Endothelial cell of umbilical vein (primary cell): ENCODE measurements around the gene PLA2G4B. TPM values are rescaled to one million over a fixed set of nuclear protein-coding genes. Genes with fewer than 3 reads are reported as not detected.

Experiments used
- BruUV-seq: library from RNA; stranded (reverse); fragments of 400-500 nt; replicated peaks from 2 replicates; lab custom pipeline; 2021; lab: Mats Ljungman, UMichigan
- CTCF ChIA-PET: fragments of 300-600, 350-600 bp; sonication (Branson Sonifier 250); formaldehyde crosslinking; loops from one replicate; lab custom pipeline; 2021; ENCODE audit warnings: antibody characterized with exemption, inconsistent platforms; lab: Charles Lee
- POLR2A ChIA-PET: fragments of 300-600, 350-600 bp; sonication (Branson Sonifier 250); formaldehyde crosslinking; loops from one replicate; lab custom pipeline; 2021; ENCODE audit warnings: antibody characterized with exemption, inconsistent platforms; lab: Charles Lee
- DNase-seq: peaks from one replicate; pipeline ENCODE4 v3.0.0-alpha.2; 2011; ENCODE audit warnings: low read depth, low spot score
- FAIRE-seq: peaks from 2 replicates; lab custom pipeline; 2011; peaks lifted over from hg19 to GRCh38; lab: Jason Lieb, UNC
- H2AFZ ChIP-seq: 2 replicates; pipeline ENCODE4 v1.6.0; 2012; ENCODE audit warnings: low read depth, low read length, control low read depth, inconsistent platforms
- H3K27ac ChIP-seq: 2 replicates; pipeline ENCODE4 v1.5.1; 2011; ENCODE audit warnings: low read depth, mild to moderate bottlenecking, control low read depth, low read length, moderate library complexity; ENCODE audit not compliant: insufficient read depth
- H3K27me3 ChIP-seq, 2 experiments: 2 replicates each; pipeline versions ENCODE4 v1.6.0 to v1.6.1; 2011; ENCODE audit warnings: low read length in 2 of 2, mixed read lengths in 1 of 2; ENCODE audit not compliant: control insufficient read depth in 2 of 2, insufficient read depth in 2 of 2
- H3K36me3 ChIP-seq, 2 experiments: 2 replicates in 1 of 2; 3 replicates in 1 of 2; pipeline ENCODE4 v1.5.1; 2011; ENCODE audit warnings: low read length in 2 of 2, mild to moderate bottlenecking in 1 of 2, moderate library complexity in 1 of 2; ENCODE audit not compliant: control insufficient read depth in 2 of 2, insufficient read depth in 2 of 2; ENCODE audit errors: extremely low read depth in 1 of 2
- H3K4me1 ChIP-seq: 3 replicates; pipeline ENCODE4 v1.5.1; 2011; ENCODE audit warnings: mild to moderate bottlenecking, low read length; ENCODE audit not compliant: control insufficient read depth, insufficient read depth; ENCODE audit errors: extremely low read depth
- H3K4me2 ChIP-seq: 2 replicates; pipeline ENCODE4 v1.6.1; 2011; ENCODE audit warnings: low read length, control low read depth, mixed read lengths; ENCODE audit not compliant: insufficient read depth
- H3K4me3 ChIP-seq, 3 experiments: fragments of 200-600 bp in 1 of 3; sonication (generic), shearing (Covaris generic) in 1 of 3; replicated peaks in 1 of 3; 2 replicates each; pipeline ENCODE4 v1.5.1; 2011 to 2016; ENCODE audit warnings: control low read depth in 3 of 3, low read length in 3 of 3, mild to moderate bottlenecking in 2 of 3, inconsistent platforms in 1 of 3, low read depth in 1 of 3, moderate library complexity in 1 of 3; ENCODE audit not compliant: insufficient read depth in 1 of 3
- H3K79me2 ChIP-seq: 2 replicates; pipeline ENCODE4 v1.6.0; 2012; ENCODE audit warnings: low read length, inconsistent platforms; ENCODE audit not compliant: control insufficient read depth, insufficient read depth
- H3K9ac ChIP-seq: replicated peaks from 2 replicates; pipeline ENCODE3; 2011; ENCODE audit warnings: low read length, control low read depth; ENCODE audit not compliant: insufficient read depth; ENCODE audit errors: extremely low read depth
- H3K9me1 ChIP-seq: replicated peaks from 3 replicates; pipeline ENCODE4 v1.6.0; 2011; ENCODE audit warnings: mild to moderate bottlenecking, low read length; ENCODE audit not compliant: control insufficient read depth, insufficient read depth; ENCODE audit errors: extremely low read depth
- H3K9me3 ChIP-seq: replicated peaks from 2 replicates; pipeline ENCODE4 v1.5.1; 2012; ENCODE audit warnings: low read length, inconsistent platforms; ENCODE audit not compliant: control insufficient read depth, insufficient read depth
- H4K20me1 ChIP-seq: replicated peaks from 2 replicates; pipeline ENCODE3; 2011; ENCODE audit warnings: mild to moderate bottlenecking, low read length; ENCODE audit not compliant: control insufficient read depth, insufficient read depth; ENCODE audit errors: extremely low read depth
- EZH2 ChIP-seq: IDR thresholded peaks from 2 replicates; pipeline ENCODE4 v1.6.1; 2012; ENCODE audit warnings: borderline replicate concordance, low read depth, mild to moderate bottlenecking, moderate library complexity, low read length, inconsistent platforms; ENCODE audit not compliant: severe bottlenecking
- FOS ChIP-seq: IDR thresholded peaks from 2 replicates; pipeline ENCODE4 v1.6.1; 2011; ENCODE audit warnings: mild to moderate bottlenecking, low read length, moderate library complexity, borderline replicate concordance; ENCODE audit not compliant: insufficient read depth
- GATA2 ChIP-seq: IDR thresholded peaks from 2 replicates; pipeline ENCODE4 v1.7.0; 2011; ENCODE audit warnings: low read depth, mild to moderate bottlenecking, moderate library complexity, mixed read lengths, low read length; ENCODE audit not compliant: insufficient read length, insufficient read depth
- JUN ChIP-seq: IDR thresholded peaks from 2 replicates; pipeline ENCODE4 v1.6.1; 2011; ENCODE audit warnings: borderline replicate concordance, low read depth; ENCODE audit not compliant: insufficient read length, insufficient read depth
- MAX ChIP-seq: IDR thresholded peaks from 2 replicates; pipeline ENCODE4 v1.6.1; 2011; ENCODE audit not compliant: insufficient read depth, insufficient read length
- MYC ChIP-seq: IDR thresholded peaks from one replicate; pipeline ENCODE4 v1.6.1; 2011; ENCODE audit warnings: mild to moderate bottlenecking, low read depth, low read length
- POLR2A ChIP-seq: IDR thresholded peaks from 2 replicates; pipeline ENCODE4 v1.6.1; 2012; ENCODE audit warnings: low read depth, mild to moderate bottlenecking, control low read depth, low read length
- POLR2AphosphoS5 ChIP-seq: IDR thresholded peaks from 2 replicates; pipeline ENCODE4 v1.6.1; 2012; ENCODE audit warnings: low read depth, mild to moderate bottlenecking, control low read depth, low read length, moderate library complexity; ENCODE audit not compliant: insufficient read depth
- dilution Hi-C: fragments of 300-500 bp; cut with MboI; formaldehyde crosslinking; loops from one replicate; pipeline ENCODE4 v1.15.0; 2019; ENCODE audit warnings: low sequenced_read_pairs; ENCODE audit not compliant: extremely low pct_ligation_motif_present
- intact Hi-C: fragments of 100-400 bp; cut with micrococcal nuclease; formaldehyde crosslinking; loops from one replicate; pipeline ENCODE4 v1.10.0; 2022
- polyA plus RNA-seq, 4 experiments: library from polyadenylated mRNA; depleted of rRNA in 3 of 4; stranded (reverse) in 3 of 4; unstranded in 1 of 4; fragments of >200 nt; gene quantifications; 2 replicates each; pipeline versions ENCODE4 v1.2.1 to v1.2.3, GENCODE V29; 2011 to 2012; ENCODE audit warnings: missing spikeins in 1 of 4
- total RNA-seq: library from RNA; stranded (reverse); gene quantifications from 2 replicates; pipeline ENCODE4 v1.2.3, GENCODE V29; 2021
- TF ChIP-seq, protein P1 (sequence below), 2 donors: IDR thresholded peaks; 1 replicate in 1 of 2; 2 replicates in 1 of 2; pipeline ENCODE4 v1.5.1; 2011; ENCODE audit warnings: low read length in 2 of 2, mild to moderate bottlenecking in 2 of 2, moderate library complexity in 2 of 2, control low read depth in 1 of 2, inconsistent platforms in 1 of 2, low read depth in 1 of 2; ENCODE audit not compliant: insufficient read depth in 1 of 2; ENCODE audit errors: extremely low read depth in 1 of 2

The PLA2G4B gene
- total and polyA plus RNA-seq, 2 donors (not counting 3 experiments of a cell fraction or from before 2014, with no cell fraction given) = 4.0 to 7.9 TPM

GRCh38 chr15:41866872-41867579 lies 28.4 kb downstream of the PLA2G4B start:
- Histone ChIP-seq H3K9me3 (no peaks in the 10 kb centered on the region), H3K4me2 (no peak overlapping the region), H3K27me3 (no peaks in the 10 kb centered on the region), H3K9me1 (no peaks in the 10 kb centered on the region), H4K20me1 (no peaks in the 10 kb centered on the region), H3K4me1 (no peaks in the 10 kb centered on the region), H3K27ac (no peak overlapping the region), H3K36me3 (peaks cover 5 to 41% of the 10 kb centered on the region in 2 experiments), H3K4me3 (no peak overlapping the region), H3K9ac (no peak overlapping the region), H2AFZ (no peak overlapping the region), H3K79me2 (no peaks in the 10 kb centered on the region)
- BruUV-seq = no TSS peak
- POLR2A ChIA-PET = no interaction called here
- FAIRE-seq (no peak), DNase-seq (no peak)
- intact Hi-C loops = no loop called here
- no peak for TF ChIP-seq EZH2
- TF ChIP-seq, protein P1, sequence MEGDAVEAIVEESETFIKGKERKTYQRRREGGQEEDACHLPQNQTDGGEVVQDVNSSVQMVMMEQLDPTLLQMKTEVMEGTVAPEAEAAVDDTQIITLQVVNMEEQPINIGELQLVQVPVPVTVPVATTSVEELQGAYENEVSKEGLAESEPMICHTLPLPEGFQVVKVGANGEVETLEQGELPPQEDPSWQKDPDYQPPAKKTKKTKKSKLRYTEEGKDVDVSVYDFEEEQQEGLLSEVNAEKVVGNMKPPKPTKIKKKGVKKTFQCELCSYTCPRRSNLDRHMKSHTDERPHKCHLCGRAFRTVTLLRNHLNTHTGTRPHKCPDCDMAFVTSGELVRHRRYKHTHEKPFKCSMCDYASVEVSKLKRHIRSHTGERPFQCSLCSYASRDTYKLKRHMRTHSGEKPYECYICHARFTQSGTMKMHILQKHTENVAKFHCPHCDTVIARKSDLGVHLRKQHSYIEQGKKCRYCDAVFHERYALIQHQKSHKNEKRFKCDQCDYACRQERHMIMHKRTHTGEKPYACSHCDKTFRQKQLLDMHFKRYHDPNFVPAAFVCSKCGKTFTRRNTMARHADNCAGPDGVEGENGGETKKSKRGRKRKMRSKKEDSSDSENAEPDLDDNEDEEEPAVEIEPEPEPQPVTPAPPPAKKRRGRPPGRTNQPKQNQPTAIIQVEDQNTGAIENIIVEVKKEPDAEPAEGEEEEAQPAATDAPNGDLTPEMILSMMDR (IDR thresholded peaks at IDR 0.05; ENCODE audit: extremely low read depth in 1 of 2, insufficient read depth in 1 of 2, low read depth in 1 of 2, low read length in 2 of 2) = no peak
- CTCF ChIA-PET = no interaction called here
- dilution Hi-C loops = no loop called here

DNA sequence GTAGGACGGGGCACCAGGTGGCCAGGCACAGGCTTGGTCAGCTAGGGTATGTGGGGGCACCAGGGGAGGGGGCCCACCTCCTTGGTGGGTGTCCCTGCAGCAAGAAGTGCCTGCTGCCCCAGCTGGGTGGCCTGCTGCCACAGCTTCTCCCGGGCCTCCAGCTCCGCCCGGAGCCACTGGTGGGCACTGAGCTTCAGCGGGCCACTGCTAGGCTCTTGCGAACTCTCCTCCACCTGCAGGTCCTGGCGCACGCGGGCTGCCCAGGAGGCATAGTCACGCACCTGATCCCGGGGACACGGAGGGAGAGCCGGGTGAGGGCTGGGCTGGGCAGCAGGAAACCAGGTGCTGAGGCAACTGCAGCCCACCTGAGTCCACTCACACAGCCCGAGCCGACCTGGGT lies 29.7 kb downstream of the PLA2G4B start:
- FAIRE-seq (no peak), DNase-seq (no peak)
- no peak overlapping the region for H3K4me3 ChIP-seq
- H3K9ac ChIP-seq = no peak overlapping the region
- CTCF ChIA-PET = no interaction called here
- peaks cover 5 to 37% of the 10 kb centered on the region in 2 experiments for H3K36me3 ChIP-seq
- H3K27me3 ChIP-seq = no peaks in the 10 kb centered on the region
- no peak overlapping the region for H3K27ac ChIP-seq
- H2AFZ ChIP-seq = no peak overlapping the region
- POLR2A ChIA-PET = no interaction called here
- no peaks in the 10 kb centered on the region for H3K9me3 ChIP-seq
- dilution Hi-C loops (no loop called here), intact Hi-C loops (no loop called here)
- no peaks in the 10 kb centered on the region for H4K20me1 ChIP-seq
- H3K4me1 ChIP-seq = no peaks in the 10 kb centered on the region
- BruUV-seq = no TSS peak
- no peak overlapping the region for H3K4me2 ChIP-seq
- no peaks in the 10 kb centered on the region for H3K9me1 ChIP-seq
- TF ChIP-seq POLR2AphosphoS5 (no peak), EZH2 (no peak), FOS (no peak), JUN (no peak), POLR2A (no peak), GATA2 (no peak), MYC (no peak), MAX (no peak)
- TF ChIP-seq, protein P1 (IDR thresholded peaks at IDR 0.05; ENCODE audit: extremely low read depth in 1 of 2, insufficient read depth in 1 of 2, low read depth in 1 of 2, low read length in 2 of 2) = no peak
- no peaks in the 10 kb centered on the region for H3K79me2 ChIP-seq
